Measurements from ENCODE around the gene GJA9. TPM values are rescaled to one million over a fixed set of nuclear protein-coding genes. Genes with fewer than 3 reads are reported as not detected.

GJA9 gene
- total and polyA plus RNA-seq, 2 of the 8 experiments (the other 6 are each of a cell fraction or from before 2014, with no cell fraction given), result not detected

GRCh38 chr1:38925391-38925790 is 44.0 kb upstream of the GJA9 start:
- H3K14ac ChIP-seq (ENCODE audit: insufficient read length), result no peak overlapping the region
- no peak overlapping the region for H3K4me2 ChIP-seq (ENCODE audit: insufficient read depth in 1 of 2, low read depth in 2 of 2, low read length in 2 of 2)
- H3K79me2 ChIP-seq (ENCODE audit: control insufficient read depth in 1 of 2, insufficient read depth in 2 of 2, low read length in 2 of 2), result no peaks in the 10 kb centered on the region
- TF ChIP-seq CHD2 (IDR thresholded peaks at IDR 0.05; ENCODE audit: low read length) (no peak), TCF12 (IDR thresholded peaks at IDR 0.05; ENCODE audit: low read depth, low read length) (no peak), NANOG (IDR thresholded peaks at IDR 0.05; ENCODE audit: insufficient read depth, low read depth, low read length, poor library complexity, severe bottlenecking) (no peak), TAF7 (optimal IDR thresholded peaks at IDR 0.05; ENCODE audit: borderline replicate concordance, low read depth, low read length) (no peak), BCL11A (IDR thresholded peaks at IDR 0.05; ENCODE audit: low read depth in 2 of 2, low read length in 2 of 2) (no peak)
- H2BK15ac ChIP-seq (ENCODE audit: low read length), result no peak overlapping the region
- H4K91ac ChIP-seq (replicated peaks; ENCODE audit: insufficient read length, low read length), result no peak overlapping the region
- no peak overlapping the region for H3K56ac ChIP-seq (replicated peaks; ENCODE audit: insufficient read length, low read depth, low read length)
- H2AFZ ChIP-seq (ENCODE audit: low read length), result no peak overlapping the region
- H3K4me1 ChIP-seq (replicated peaks in 1 of 4; ENCODE audit: control insufficient read depth in 3 of 4, insufficient read depth in 4 of 4, low read length in 3 of 4), result no peaks in the 10 kb centered on the region; a peak in 1 of 7 replicates
- no peak overlapping the region for H2BK120ac ChIP-seq (replicated peaks; ENCODE audit: low read depth, low read length)
- H3K27me3 ChIP-seq (replicated peaks in 1 of 4; ENCODE audit: control insufficient read depth in 3 of 4, extremely low read depth in 1 of 4, insufficient read depth in 3 of 4, low read length in 3 of 4), result no peaks in the 10 kb centered on the region
- no peaks in the 10 kb centered on the region for H3K79me1 ChIP-seq (ENCODE audit: low read depth, low read length)
- H3K4me3 ChIP-seq (ENCODE audit: extremely low read depth in 1 of 4, insufficient read depth in 2 of 4, low read depth in 3 of 4, low read length in 4 of 4), result no peak overlapping the region
- no peak overlapping the region for H2BK20ac ChIP-seq (ENCODE audit: low read length)
- H3K27ac ChIP-seq (ENCODE audit: low read depth, low read length), result no peak overlapping the region
- WGBS, 2 experiments (ENCODE audit: extremely low coverage in 1 of 2, insufficient coverage in 1 of 2, insufficient read length in 1 of 2, insufficient replicate concordance in 2 of 2, low coverage in 1 of 2, low lambda C conversion rate in 2 of 2, missing lambda C conversion rate in 1 of 2), result 83% methylated on average over 1 of the region's 2 CpGs; no CpG with 5 or more reads in 1 of the 2 experiments
- H4K8ac ChIP-seq (ENCODE audit: extremely low read depth, insufficient read depth, low read length), result no peak overlapping the region
- no peaks in the 10 kb centered on the region for H3K23me2 ChIP-seq (ENCODE audit: low read depth, low read length)
- H3K36me3 ChIP-seq (ENCODE audit: control insufficient read depth in 2 of 4, insufficient read depth in 4 of 4, low read length in 3 of 4), result no peaks in the 10 kb centered on the region
- no peak overlapping the region for H3K9ac ChIP-seq (replicated peaks in 1 of 4; ENCODE audit: extremely low read depth in 1 of 4, low read depth in 3 of 4, low read length in 3 of 4)
- no peak overlapping the region for H2AK5ac ChIP-seq (ENCODE audit: low read depth, low read length)
- no peaks in the 10 kb centered on the region for H3K9me3 ChIP-seq (ENCODE audit: insufficient read depth in 2 of 2, low read depth in 1 of 2, low read length in 1 of 2)
- POLR2A ChIA-PET (ENCODE audit: partially characterized antibody), result no interaction called here
- no peak overlapping the region for H3K23ac ChIP-seq (ENCODE audit: insufficient read length)
- no peak overlapping the region for H2BK12ac ChIP-seq (ENCODE audit: low read depth, low read length)
- CTCF ChIA-PET (ENCODE audit: partially characterized antibody), result no interaction called here
- H4K20me1 ChIP-seq (replicated peaks in 1 of 2; ENCODE audit: control insufficient read depth in 1 of 2, insufficient read depth in 2 of 2, low read length in 2 of 2), result no peaks in the 10 kb centered on the region
- FAIRE-seq (no peak), DNase-seq (ENCODE audit: low read depth in 1 of 2, low spot score in 2 of 2) (no peak)
- H2BK5ac ChIP-seq (ENCODE audit: low read depth, low read length), result no peak overlapping the region
- no peak overlapping the region for H3K4ac ChIP-seq (replicated peaks; ENCODE audit: insufficient read length, low read depth, low read length)
- no peak overlapping the region for H4K5ac ChIP-seq (ENCODE audit: insufficient read length, low read depth, low read length)
- no peak overlapping the region for H3K18ac ChIP-seq (ENCODE audit: extremely low read depth, low read length)
